PC-9 (cell line): ENCODE results near the gene EVL. TPM values are rescaled to one million over a fixed set of nuclear protein-coding genes. Genes with fewer than 3 reads are reported as not detected.

Experiments used
- BruUV-seq: library from RNA; stranded (reverse); fragments of 400-500 nt; replicated peaks from 2 replicates; lab custom pipeline; 2021; lab: Mats Ljungman, UMichigan
- CTCF ChIA-PET: fragments of 300-600 bp; sonication (Branson Sonifier 250); formaldehyde crosslinking; loops from one replicate; lab custom pipeline; 2022; ENCODE audit warnings: antibody characterized with exemption; lab: Charles Lee
- POLR2A ChIA-PET: fragments of 300-600 bp; sonication (Branson Sonifier 250); formaldehyde crosslinking; loops from one replicate; lab custom pipeline; 2022; ENCODE audit warnings: antibody characterized with exemption; ENCODE audit not compliant: unreplicated experiment; lab: Charles Lee
- DNase-seq, 2 experiments: peaks; one replicate each; pipeline versions ENCODE4 v3.0.0 to v3.0.0-alpha.2; 2015 to 2022; ENCODE audit warnings: mixed read lengths in 1 of 2
- H2AFZ ChIP-seq: fragments of 200-600 bp; sonication (generic); 2 replicates; pipeline ENCODE4 v1.8.1; 2017; ENCODE audit warnings: antibody characterized with exemption
- H3F3A ChIP-seq: fragments of 200-600 bp; sonication (generic); 2 replicates; pipeline ENCODE4 v1.8.1; 2017; ENCODE audit warnings: antibody characterized with exemption, mild to moderate bottlenecking, low read depth; ENCODE audit not compliant: insufficient read depth
- H3K27ac ChIP-seq: fragments of 200-600 bp; sonication (generic); 2 replicates; pipeline ENCODE4 v1.6.1; 2016; ENCODE audit warnings: mixed run types
- H3K27me3 ChIP-seq: fragments of 200-600 bp; sonication (generic); 2 replicates; pipeline ENCODE4 v1.6.1; 2016; ENCODE audit warnings: low read depth, mixed run types; ENCODE audit not compliant: insufficient read depth
- H3K36me3 ChIP-seq: fragments of 200-600 bp; sonication (generic); 2 replicates; pipeline ENCODE4 v1.6.1; 2016; ENCODE audit warnings: low read depth, mixed run types
- H3K4me1 ChIP-seq: fragments of 200-600 bp; sonication (generic); replicated peaks from 2 replicates; pipeline ENCODE4 v1.6.1; 2016; ENCODE audit warnings: mixed run types; ENCODE audit not compliant: insufficient read depth
- H3K4me2 ChIP-seq: fragments of 200-600 bp; sonication (generic); 2 replicates; pipeline ENCODE4 v1.6.1; 2017; ENCODE audit warnings: mixed run types
- H3K4me3 ChIP-seq: fragments of 200-600 bp; sonication (generic); 2 replicates; pipeline ENCODE4 v1.6.1; 2016; ENCODE audit warnings: mixed run types
- H3K79me2 ChIP-seq: fragments of 200-600 bp; sonication (generic); 2 replicates; pipeline ENCODE4 v1.6.1; 2017; ENCODE audit warnings: low read depth, mixed run types
- H3K9me2 ChIP-seq: fragments of 200-600 bp; sonication (generic); 2 replicates; pipeline ENCODE4 v1.8.1; 2017; ENCODE audit warnings: mild to moderate bottlenecking; ENCODE audit not compliant: insufficient read depth
- H3K9me3 ChIP-seq: fragments of 200-600 bp; sonication (generic); 2 replicates; pipeline ENCODE4 v1.8.1; 2016; ENCODE audit warnings: low read depth; ENCODE audit not compliant: insufficient read depth
- H4K20me1 ChIP-seq: fragments of 200-600 bp; sonication (generic); 2 replicates; pipeline ENCODE4 v1.8.1; 2017; ENCODE audit not compliant: insufficient read depth
- CTCF ChIP-seq: fragments of 200-600 bp; sonication (generic); conservative IDR thresholded peaks from 2 replicates; pipeline ENCODE4 v1.6.1; 2017; ENCODE audit warnings: mixed run types, antibody characterized with exemption, mild to moderate bottlenecking, moderate library complexity
- EZH2 ChIP-seq: fragments of 200-600 bp; sonication (generic); IDR thresholded peaks from 2 replicates; pipeline ENCODE4 v1.8.0; 2017; ENCODE audit warnings: antibody characterized with exemption, low read depth
- intact Hi-C: fragments of 100-400 bp; cut with micrococcal nuclease; formaldehyde crosslinking; loops from one replicate; pipeline ENCODE4 v1.10.0; 2022; ENCODE audit not compliant: unreplicated experiment
- total RNA-seq: library from RNA; stranded (reverse); gene quantifications from 2 replicates; pipeline ENCODE4 v1.2.3, GENCODE V29; 2021

The EVL gene
- total RNA-seq, 1 experiment from 2014 or later, result 5.9 TPM

GRCh38 chr14:100129161-100129589, 64.0 kb downstream of the EVL start:
- no TSS peak for BruUV-seq
- intact Hi-C loops, result no loop called here

DNA sequence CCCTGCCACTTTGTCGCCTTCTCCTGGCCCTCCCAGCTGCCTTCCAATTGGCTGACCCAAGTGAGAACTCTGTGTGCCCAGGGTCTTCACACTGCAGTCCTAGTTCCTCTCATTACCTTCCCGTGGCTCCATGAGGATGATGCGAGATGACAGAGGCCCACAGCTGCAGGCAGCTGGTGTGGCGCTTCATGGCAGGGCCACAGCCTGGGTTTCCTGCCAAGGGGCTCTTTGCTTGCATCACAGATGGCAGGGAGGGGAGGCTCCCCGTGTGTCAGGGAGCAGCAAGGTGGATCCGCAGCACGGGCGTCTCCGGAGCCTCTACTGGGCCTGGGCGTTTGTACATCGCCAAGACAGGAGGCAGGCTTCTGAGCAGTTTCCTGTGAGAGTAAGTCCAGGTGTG, 65.3 kb downstream of the EVL start:
- DNase-seq, result no peak
- no TSS peak for BruUV-seq
- Histone ChIP-seq H3K9me3 (no peaks in the 10 kb centered on the region), H3K27me3 (no peaks in the 10 kb centered on the region), H3K9me2 (no peaks in the 10 kb centered on the region), H3K4me2 (no peak overlapping the region), H3K79me2 (no peaks in the 10 kb centered on the region), H3K36me3 (no peaks in the 10 kb centered on the region), H3F3A (no peaks in the 10 kb centered on the region), H3K27ac (no peak overlapping the region), H2AFZ (no peak overlapping the region), H3K4me1 (no peaks in the 10 kb centered on the region), H3K4me3 (no peak overlapping the region), H4K20me1 (no peaks in the 10 kb centered on the region)
- CTCF ChIA-PET, result no interaction called here
- intact Hi-C loops, result no loop called here
- TF ChIP-seq CTCF (no peak), EZH2 (no peak)
- POLR2A ChIA-PET, result no interaction called here

More at GRCh38 chr14:100129161-100129589, 64.0 kb downstream of the EVL start:
- TF ChIP-seq EZH2 (no peak), CTCF (no peak)
- DNase-seq, result no peak
- no peak overlapping the region for H2AFZ ChIP-seq
- no peaks in the 10 kb centered on the region for H3K79me2 ChIP-seq
- no peaks in the 10 kb centered on the region for H4K20me1 ChIP-seq
- H3K9me2 ChIP-seq, result no peaks in the 10 kb centered on the region
- H3K36me3 ChIP-seq, result no peaks in the 10 kb centered on the region
- H3K27me3 ChIP-seq, result no peaks in the 10 kb centered on the region
- H3F3A ChIP-seq, result no peaks in the 10 kb centered on the region
- POLR2A ChIA-PET, result no interaction called here
- CTCF ChIA-PET, result no interaction called here
- no peaks in the 10 kb centered on the region for H3K9me3 ChIP-seq
- H3K27ac ChIP-seq, result no peak overlapping the region
- no peaks in the 10 kb centered on the region for H3K4me1 ChIP-seq
- no peak overlapping the region for H3K4me3 ChIP-seq
- H3K4me2 ChIP-seq, result no peak overlapping the region

DNA sequence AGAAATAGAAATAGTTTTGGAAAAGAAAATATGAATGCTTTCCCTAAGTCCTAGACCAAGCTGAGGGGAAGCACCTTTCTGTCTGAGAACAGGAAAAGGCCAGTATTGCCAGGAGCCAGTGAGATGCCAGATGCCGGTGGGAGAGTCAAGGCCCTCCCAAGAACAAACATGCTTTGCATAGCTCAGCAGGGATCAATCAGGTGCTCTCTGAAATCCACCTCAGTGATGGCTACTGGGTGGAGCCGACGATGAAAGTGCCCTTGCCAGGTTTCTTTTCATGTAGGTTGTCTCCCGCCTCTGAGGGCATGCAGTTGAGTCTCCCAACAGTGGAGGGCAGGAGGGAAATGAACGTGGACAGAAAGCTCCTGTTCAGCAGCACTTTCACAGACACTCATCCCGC, 66.0 kb downstream of the EVL start:
- Histone ChIP-seq H3F3A (no peaks in the 10 kb centered on the region), H2AFZ (no peak overlapping the region), H3K9me2 (no peaks in the 10 kb centered on the region), H3K36me3 (no peaks in the 10 kb centered on the region), H3K79me2 (no peaks in the 10 kb centered on the region), H3K9me3 (no peaks in the 10 kb centered on the region), H3K27ac (no peak overlapping the region), H3K4me2 (no peak overlapping the region), H4K20me1 (no peaks in the 10 kb centered on the region), H3K27me3 (no peaks in the 10 kb centered on the region), H3K4me3 (no peak overlapping the region), H3K4me1 (no peaks in the 10 kb centered on the region)
- no peak for TF ChIP-seq CTCF
- TF ChIP-seq EZH2, result no peak
- intact Hi-C loops, result no loop called here
- ChIA-PET CTCF (no interaction called here), POLR2A (interaction anchor here (0.6 kb wide), 1 partner anchor 22 kb away, joined by 5 read pairs; no protein-coding TSS in a partner anchor)
- no TSS peak for BruUV-seq
- DNase-seq, result no peak
